Colonic mucosa (tissue), 4 donors: ENCODE results near the gene RASL11A. TPM values are rescaled to one million over a fixed set of nuclear protein-coding genes. Genes with fewer than 3 reads are reported as not detected.
"Not testable (repeated sequence)": the region's sequence is repeated elsewhere in the genome, so short reads cannot be mapped to it uniquely, and the experiment has no call there.

Experiments
- DNase-seq: peaks from one replicate; pipeline ENCODE4 v3.0.0-alpha.2; 2020
- H3K27ac ChIP-seq: fragments of 200-600 bp; one replicate; pipeline ENCODE4 v1.8.0; 2021
- H3K27me3 ChIP-seq: fragments of 200-600 bp; one replicate; pipeline ENCODE4 v1.8.0; 2021
- H3K36me3 ChIP-seq: fragments of 200-600 bp; one replicate; pipeline ENCODE4 v1.8.0; 2021
- H3K4me1 ChIP-seq: fragments of 200-600 bp; one replicate; pipeline ENCODE4 v1.8.0; 2021; ENCODE audit warnings: mild to moderate bottlenecking
- H3K4me3 ChIP-seq: fragments of 200-600 bp; one replicate; pipeline ENCODE4 v1.8.0; 2021
- H3K9ac ChIP-seq, 2 donors: one replicate each; pipeline ENCODE4 v1.7.0; 2013; ENCODE audit warnings: control low read depth in 2 of 2, low read depth in 2 of 2, low read length in 2 of 2
- H3K9me3 ChIP-seq: fragments of 200-600 bp; one replicate; pipeline ENCODE4 v1.8.0; 2021
- CTCF ChIP-seq: fragments of 200-600 bp; IDR thresholded peaks from one replicate; pipeline ENCODE4 v1.8.0; 2022; ENCODE audit warnings: antibody characterized with exemption, mild to moderate bottlenecking
- intact Hi-C: fragments of 100-400 bp; cut with DNase I; formaldehyde crosslinking; loops from one replicate; pipeline ENCODE4 v1.14.1; 2022
- total RNA-seq, 2 donors: library from RNA; stranded (reverse); fragmentation: NEBNext Ultra II Directional in 1 of 2; extraction: Animal tissue kit (Norgen Biotek cat#: 25700) in 1 of 2; gene quantifications; one replicate each; pipeline ENCODE4 v1.2.1, GENCODE V29; 2021
- donor health status: healthy.
- donor health status: DM: no; HTN: no; CAD: no.
- donor health status: DM: no; HTN: no; CAD: no.

Gene RASL11A
- total RNA-seq, 2 donors from 2014 or later = 44.8 to 124 TPM

- no peak overlapping the region for H3K9ac ChIP-seq
- no peaks in the 10 kb centered on the region for H3K27me3 ChIP-seq
- no peaks in the 10 kb centered on the region for H3K4me1 ChIP-seq
- no peak for DNase-seq
- no peaks in the 10 kb centered on the region for H3K36me3 ChIP-seq
- no peak overlapping the region for H3K27ac ChIP-seq
- intact Hi-C loops = no loop called here
- H3K9me3 ChIP-seq = no peaks in the 10 kb centered on the region
- H3K4me3 ChIP-seq = no peak overlapping the region
- TF ChIP-seq CTCF = no peak
Measured at GRCh38 chr13:27295096-27295495, 24.5 kb downstream of the RASL11A start.

- Histone ChIP-seq H3K4me3 (no peak overlapping the region), H3K9me3 (no peaks in the 10 kb centered on the region), H3K27ac (no peak overlapping the region), H3K36me3 (no peaks in the 10 kb centered on the region), H3K4me1 (no peaks in the 10 kb centered on the region), H3K9ac (no peak overlapping the region), H3K27me3 (no peaks in the 10 kb centered on the region)
- intact Hi-C loops = no loop called here
- no peak for TF ChIP-seq CTCF
- DNase-seq = no peak
Measured at GRCh38 chr13:27295660-27296059, 25.0 kb downstream of the RASL11A start.

- TF ChIP-seq CTCF = no peak
- Histone ChIP-seq H3K9me3 (no peaks in the 10 kb centered on the region), H3K27me3 (no peaks in the 10 kb centered on the region), H3K36me3 (no peaks in the 10 kb centered on the region), H3K9ac (no peak overlapping the region), H3K4me1 (no peaks in the 10 kb centered on the region), H3K4me3 (no peak overlapping the region), H3K27ac (no peak overlapping the region)
- intact Hi-C loops = no loop called here
- DNase-seq = no peak
Measured at GRCh38 chr13:27296496-27296895, 25.9 kb downstream of the RASL11A start.

- DNase-seq = no peak
- no peak overlapping the region for H3K9ac ChIP-seq
- H3K4me1 ChIP-seq = no peaks in the 10 kb centered on the region
- no peaks in the 10 kb centered on the region for H3K9me3 ChIP-seq
- H3K27ac ChIP-seq = no peak overlapping the region
- no peaks in the 10 kb centered on the region for H3K36me3 ChIP-seq
- no peaks in the 10 kb centered on the region for H3K27me3 ChIP-seq
- intact Hi-C loops = no loop called here
- no peak overlapping the region for H3K4me3 ChIP-seq
- TF ChIP-seq CTCF = no peak
Measured at GRCh38 chr13:27298849-27299248, 28.2 kb downstream of the RASL11A start.

GRCh38 chr13:27300406-27300805, 29.8 kb downstream of the RASL11A start:
- H3K4me3 ChIP-seq, H3K9me3 ChIP-seq, intact Hi-C loops: not testable (repeated sequence)

GRCh38 chr13:27300941-27301586, 30.4 kb downstream of the RASL11A start:
- intact Hi-C loops = no loop called here
- H3K9ac ChIP-seq = no peak overlapping the region
- H3K27ac ChIP-seq = no peak overlapping the region
- H3K4me3 ChIP-seq = no peak overlapping the region
- H3K27me3 ChIP-seq = no peaks in the 10 kb centered on the region
- H3K36me3 ChIP-seq = no peaks in the 10 kb centered on the region
- no peak for DNase-seq
- no peak for TF ChIP-seq CTCF
- no peaks in the 10 kb centered on the region for H3K4me1 ChIP-seq
- no peaks in the 10 kb centered on the region for H3K9me3 ChIP-seq

More at GRCh38 chr13:27300406-27300805, 29.8 kb downstream of the RASL11A start:
- H3K4me1 ChIP-seq, DNase-seq, H3K9ac ChIP-seq, H3K36me3 ChIP-seq, H3K27ac ChIP-seq, H3K27me3 ChIP-seq: not testable (repeated sequence)
